Neuronal stem cell (in vitro differentiated cells): ENCODE results near the gene RNU1-3.
"Not testable (repeated sequence)": the region's sequence is repeated elsewhere in the genome, so short reads cannot be mapped to it uniquely, and the experiment has no call there.

ENCODE experiments used
- DNase-seq: peaks from one replicate; pipeline ENCODE4 v3.0.0-alpha.2; 2013; ENCODE audit warnings: low spot score
- H2AFZ ChIP-seq: one replicate; pipeline ENCODE4 v1.6.1; 2013; ENCODE audit warnings: mild to moderate bottlenecking, low read length, inconsistent platforms
- H2AK5ac ChIP-seq: 2 replicates; pipeline ENCODE4 v1.6.1; 2013; ENCODE audit warnings: low read depth, mild to moderate bottlenecking, inconsistent platforms, low read length, moderate library complexity, mixed read lengths
- H2BK120ac ChIP-seq: 2 replicates; pipeline ENCODE4 v1.6.1; 2013; ENCODE audit warnings: low read depth, mild to moderate bottlenecking, inconsistent platforms, low read length, moderate library complexity, mixed read lengths
- H2BK12ac ChIP-seq: one replicate; pipeline ENCODE4 v1.6.1; 2013; ENCODE audit warnings: low read length, inconsistent platforms
- H2BK15ac ChIP-seq: 2 replicates; pipeline ENCODE4 v1.6.1; 2013; ENCODE audit warnings: mild to moderate bottlenecking, low read length, inconsistent platforms, mixed read lengths
- H2BK5ac ChIP-seq: one replicate; pipeline ENCODE4 v1.6.1; 2013; ENCODE audit warnings: inconsistent platforms, mild to moderate bottlenecking, low read length, moderate library complexity
- H3K14ac ChIP-seq: one replicate; pipeline ENCODE4 v1.6.1; 2013; ENCODE audit warnings: low read length, inconsistent platforms
- H3K18ac ChIP-seq: 2 replicates; pipeline ENCODE4 v1.6.1; 2013; ENCODE audit warnings: low read length, inconsistent platforms
- H3K23ac ChIP-seq: 2 replicates; pipeline ENCODE4 v1.6.1; 2013; ENCODE audit warnings: low read depth, mild to moderate bottlenecking, mixed read lengths, low read length, inconsistent platforms; ENCODE audit not compliant: poor library complexity
- H3K27ac ChIP-seq: replicated peaks from 3 replicates; pipeline ENCODE4 v1.5.1; 2013; ENCODE audit warnings: low read length, inconsistent platforms
- H3K27me3 ChIP-seq, 3 experiments: 2 replicates each; pipeline ENCODE4 v1.6.1; 2013; ENCODE audit warnings: low read length in 3 of 3, mild to moderate bottlenecking in 2 of 3, inconsistent platforms in 1 of 3, low read depth in 1 of 3, mixed read lengths in 1 of 3, moderate library complexity in 1 of 3; ENCODE audit not compliant: control insufficient read depth in 3 of 3, insufficient read depth in 3 of 3
- H3K36me3 ChIP-seq, 2 donors: replicated peaks in 1 of 2; 2 replicates each; pipeline ENCODE4 v1.6.1; 2013; ENCODE audit warnings: low read length in 2 of 2; ENCODE audit not compliant: control insufficient read depth in 2 of 2, insufficient read depth in 2 of 2
- H3K4ac ChIP-seq: 2 replicates; pipeline ENCODE4 v1.6.1; 2013; ENCODE audit warnings: inconsistent platforms, mild to moderate bottlenecking, low read length, moderate library complexity
- H3K4me1 ChIP-seq, 2 donors: 1 replicate in 1 of 2; 2 replicates in 1 of 2; pipeline ENCODE4 v1.6.1; 2013; ENCODE audit warnings: low read length in 2 of 2, low read depth in 1 of 2; ENCODE audit not compliant: control insufficient read depth in 2 of 2, insufficient read depth in 1 of 2
- H3K4me2 ChIP-seq: one replicate; pipeline ENCODE4 v1.6.1; 2013; ENCODE audit warnings: mild to moderate bottlenecking, low read length, inconsistent platforms; ENCODE audit not compliant: insufficient read depth, poor library complexity, severe bottlenecking
- H3K4me3 ChIP-seq, 2 donors: 2 replicates each; pipeline ENCODE4 v1.5.1; 2013; ENCODE audit warnings: low read length in 2 of 2, mild to moderate bottlenecking in 2 of 2, inconsistent platforms in 1 of 2, moderate library complexity in 1 of 2
- H3K79me1 ChIP-seq: one replicate; pipeline ENCODE4 v1.6.1; 2013; ENCODE audit warnings: low read depth, mild to moderate bottlenecking, inconsistent platforms, low read length, moderate library complexity
- H3K9ac ChIP-seq: one replicate; pipeline ENCODE4 v1.6.1; 2013; ENCODE audit warnings: mild to moderate bottlenecking, low read depth, low read length, inconsistent platforms; ENCODE audit not compliant: poor library complexity
- H3K9me3 ChIP-seq, 2 donors: replicated peaks in 1 of 2; 2 replicates each; pipeline versions ENCODE3 to v1.6.1; 2013; ENCODE audit warnings: low read length in 2 of 2, mild to moderate bottlenecking in 2 of 2, inconsistent platforms in 1 of 2, low read depth in 1 of 2, mixed read lengths in 1 of 2, moderate library complexity in 1 of 2; ENCODE audit not compliant: control insufficient read depth in 2 of 2, insufficient read depth in 1 of 2
- H4K8ac ChIP-seq: one replicate; pipeline ENCODE4 v1.6.1; 2013; ENCODE audit warnings: low read depth, mild to moderate bottlenecking, inconsistent platforms, low read length, moderate library complexity
- H4K91ac ChIP-seq: one replicate; pipeline ENCODE4 v1.6.1; 2013; ENCODE audit warnings: low read length, low read depth, mild to moderate bottlenecking, inconsistent platforms; ENCODE audit not compliant: poor library complexity
- WGBS, 2 donors: extraction: QIAGEN DNeasy Blood & Tissue Kit; methylation state at CpG; one replicate each; pipeline ENCODE4 v1.1.7; 2013; ENCODE audit warnings: missing lambda C conversion rate in 2 of 2, mixed read lengths in 1 of 2; ENCODE audit not compliant: insufficient read length in 2 of 2, insufficient replicate concordance in 1 of 2; ENCODE audit errors: extremely low coverage in 2 of 2; 5-methylcytosine and 5-hydroxymethylcytosine counted together

Gene RNU1-3

DNA sequence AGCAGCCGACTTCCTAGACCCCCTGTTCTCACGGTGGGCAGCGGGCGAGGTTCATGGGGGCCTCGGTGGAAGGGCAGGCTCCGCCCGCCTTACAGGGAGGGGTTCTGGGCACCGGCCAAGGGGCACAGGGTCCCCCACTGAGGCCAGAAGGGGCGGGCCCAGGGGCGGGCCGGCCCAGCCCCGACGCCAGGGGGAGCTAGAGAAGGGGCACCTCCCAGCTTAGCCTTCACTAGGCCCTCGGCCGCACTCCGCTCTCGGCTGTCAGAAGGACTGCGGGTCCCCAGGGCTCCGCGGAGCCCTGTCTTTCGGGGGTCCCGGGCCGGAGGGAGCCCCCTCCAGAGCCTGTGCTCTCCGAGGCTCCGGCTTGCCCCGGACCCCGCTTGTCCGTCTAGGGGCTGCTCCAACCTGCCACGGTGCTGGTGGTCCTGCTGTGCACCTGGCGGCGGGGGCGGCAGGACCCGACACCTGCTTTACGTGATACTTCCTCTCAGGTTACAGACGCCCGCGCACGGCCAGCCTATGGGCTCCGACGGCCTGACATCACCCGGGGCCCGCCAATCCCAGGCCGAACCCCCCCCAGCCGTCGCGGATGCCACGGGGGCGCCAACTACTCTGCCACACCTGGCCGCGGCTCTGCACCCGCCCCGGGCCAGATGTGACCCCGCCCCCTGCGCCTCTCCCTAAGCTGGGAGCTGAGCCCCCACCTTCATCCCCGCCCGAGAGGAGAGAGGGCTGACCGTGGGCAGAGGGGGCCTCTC, 33.6 kb upstream of the RNU1-3 start:
- H3K79me1 ChIP-seq, H3K4me2 ChIP-seq, H3K27ac ChIP-seq, H2BK12ac ChIP-seq, H2AK5ac ChIP-seq, H3K4ac ChIP-seq, H2BK15ac ChIP-seq, H3K9me3 ChIP-seq, DNase-seq, H2BK5ac ChIP-seq, H2BK120ac ChIP-seq, H3K18ac ChIP-seq, H4K91ac ChIP-seq, H2AFZ ChIP-seq, H3K14ac ChIP-seq, H4K8ac ChIP-seq, H3K9ac ChIP-seq, H3K27me3 ChIP-seq, H3K4me3 ChIP-seq, H3K36me3 ChIP-seq, H3K23ac ChIP-seq, H3K4me1 ChIP-seq: not testable (repeated sequence)
- WGBS, 2 donors: no CpG with 5 or more reads among the region's 57 CpGs

DNA sequence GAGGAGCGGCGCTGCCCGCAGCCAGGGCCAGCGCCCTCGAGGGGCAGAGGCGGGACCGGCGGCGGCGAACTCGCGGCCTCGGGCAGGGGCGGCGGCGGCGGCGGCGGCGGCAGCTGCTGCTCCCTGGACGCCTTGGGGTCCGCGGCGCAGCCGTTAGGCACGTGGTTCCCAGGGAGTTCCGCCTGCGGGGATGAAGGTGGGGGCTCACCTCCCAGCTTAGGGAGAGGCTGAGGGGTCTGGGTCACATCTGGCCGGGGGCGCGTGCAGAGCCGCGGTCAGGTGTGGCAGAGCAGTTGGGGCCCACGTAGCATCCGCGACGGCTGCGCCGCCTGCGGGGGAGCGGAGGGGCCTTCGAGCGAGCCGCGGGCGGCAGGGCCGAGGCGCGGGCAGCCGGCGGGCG, 32.7 kb upstream of the RNU1-3 start:
- not testable (repeated sequence) for DNase-seq, H2AFZ ChIP-seq, H3K4ac ChIP-seq, H3K79me1 ChIP-seq, H2BK5ac ChIP-seq, H2BK15ac ChIP-seq, H3K36me3 ChIP-seq, H3K27me3 ChIP-seq, H3K4me3 ChIP-seq, H4K91ac ChIP-seq, H3K9me3 ChIP-seq, H2AK5ac ChIP-seq, H3K14ac ChIP-seq, H4K8ac ChIP-seq, H3K23ac ChIP-seq, H3K27ac ChIP-seq, H2BK120ac ChIP-seq, H3K18ac ChIP-seq, H3K4me1 ChIP-seq, H3K9ac ChIP-seq, H2BK12ac ChIP-seq
- WGBS, 2 donors: no CpG with 5 or more reads among the region's 52 CpGs
- H3K4me2 ChIP-seq: peak overlapping the region; percentile 25

DNA sequence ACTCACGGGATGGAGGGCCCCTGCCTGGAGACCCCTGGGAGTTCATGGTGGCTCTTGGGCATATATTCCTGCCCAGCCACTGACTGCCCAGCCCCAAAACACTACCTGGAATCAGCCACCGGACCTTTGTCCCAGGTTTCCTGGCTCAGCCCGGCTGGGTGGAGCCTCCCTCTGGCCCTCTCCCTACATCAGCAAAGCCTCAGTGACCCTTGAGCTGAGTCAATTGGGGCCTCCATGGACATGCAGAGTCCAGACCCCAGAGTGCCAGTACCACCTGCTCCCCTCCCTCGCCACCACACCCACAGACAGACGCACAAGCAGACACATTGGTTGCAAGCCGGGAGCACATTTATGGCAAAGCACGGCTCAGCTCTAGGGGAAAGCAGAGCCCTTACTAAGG, 30.4 kb upstream of the RNU1-3 start:
- H3K14ac ChIP-seq, H3K27ac ChIP-seq, H3K4me2 ChIP-seq, H2AFZ ChIP-seq, H4K8ac ChIP-seq, H2BK120ac ChIP-seq, DNase-seq, H3K4me1 ChIP-seq, H3K9me3 ChIP-seq, H2BK12ac ChIP-seq, H3K9ac ChIP-seq, H3K27me3 ChIP-seq, H3K79me1 ChIP-seq, H3K36me3 ChIP-seq, H3K4me3 ChIP-seq, H4K91ac ChIP-seq, H3K4ac ChIP-seq, H2AK5ac ChIP-seq, H2BK5ac ChIP-seq, H3K23ac ChIP-seq, H3K18ac ChIP-seq, H2BK15ac ChIP-seq: not testable (repeated sequence)
- WGBS, 2 donors: no CpG with 5 or more reads among the region's 7 CpGs

DNA sequence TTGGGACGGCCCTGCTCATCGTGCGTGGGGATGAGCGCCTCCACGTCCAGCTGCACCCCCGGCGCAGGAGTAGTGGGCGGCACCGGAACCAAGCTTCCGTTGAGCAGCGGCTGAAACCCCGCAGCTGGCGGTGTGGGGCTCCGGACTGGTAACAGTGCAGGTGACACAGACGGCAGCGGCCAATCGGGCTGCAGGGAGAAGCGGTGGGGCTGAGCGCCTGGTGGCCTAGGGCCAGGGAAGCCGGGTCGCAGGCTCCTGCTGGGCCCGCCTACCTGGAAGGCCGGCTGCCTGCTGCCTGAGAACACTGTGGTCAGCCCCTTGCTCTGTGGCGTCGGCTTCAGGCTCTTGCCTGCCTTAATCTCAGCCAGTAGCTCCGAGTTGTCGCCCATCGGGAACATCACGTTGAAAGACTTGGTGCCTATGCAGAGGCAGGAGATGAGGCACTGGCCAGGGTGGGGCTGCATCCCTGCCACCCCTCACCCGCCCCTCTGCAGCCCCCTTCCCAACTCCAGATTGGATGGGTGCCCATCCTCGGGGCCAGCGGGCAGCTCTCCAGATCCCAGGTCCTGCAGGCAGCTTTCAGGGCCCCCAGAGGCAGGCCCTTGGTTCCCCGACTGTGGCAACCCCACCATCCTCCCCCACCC, 29.9 kb upstream of the RNU1-3 start:
- H3K79me1 ChIP-seq, H2BK12ac ChIP-seq, H2BK120ac ChIP-seq, H2AK5ac ChIP-seq, H3K14ac ChIP-seq, H3K4me2 ChIP-seq, H3K4me3 ChIP-seq, H3K23ac ChIP-seq, H3K9ac ChIP-seq, H2BK15ac ChIP-seq, H3K4ac ChIP-seq, H2BK5ac ChIP-seq, H3K4me1 ChIP-seq, H4K8ac ChIP-seq, H3K27ac ChIP-seq, H4K91ac ChIP-seq, H3K27me3 ChIP-seq, H3K9me3 ChIP-seq, H3K18ac ChIP-seq, DNase-seq, H2AFZ ChIP-seq, H3K36me3 ChIP-seq: not testable (repeated sequence)
- WGBS, 2 donors: no CpG with 5 or more reads among the region's 33 CpGs
